ENCODE data around the gene SIMC1.

The SIMC1 gene

GRCh38 chr5:176317534-176318374 is 79.5 kb downstream of the SIMC1 start:
- DNase-seq (ENCODE audit: low read depth in 2 of 2): no peak
- no peak overlapping the region for H3K4me3 ChIP-seq (replicated peaks in 1 of 2; ENCODE audit: low read depth in 2 of 2, low read length in 2 of 2)
- no peak for TF ChIP-seq CTCF (IDR thresholded peaks at IDR 0.05; ENCODE audit: low read depth, low read length)

GRCh38 chr5:176319827-176320554 is 81.8 kb downstream of the SIMC1 start:
- TF ChIP-seq CTCF (IDR thresholded peaks at IDR 0.05; ENCODE audit: low read depth, low read length): no peak
- no peak overlapping the region for H3K4me3 ChIP-seq (replicated peaks in 1 of 2; ENCODE audit: low read depth in 2 of 2, low read length in 2 of 2)
- DNase-seq (ENCODE audit: low read depth in 2 of 2): peak; percentile 11 to 34

- H3K4me3 ChIP-seq (replicated peaks in 1 of 2; ENCODE audit: low read depth in 2 of 2, low read length in 2 of 2): no peak overlapping the region
- TF ChIP-seq CTCF (IDR thresholded peaks at IDR 0.05; ENCODE audit: low read depth, low read length): no peak
- no peak for DNase-seq (ENCODE audit: low read depth in 2 of 2)
These were observed 82.4 kb downstream of the SIMC1 start for GRCh38 chr5:176320577-176320976.

- no peak for DNase-seq (ENCODE audit: low read depth in 2 of 2)
- no peak for TF ChIP-seq CTCF (IDR thresholded peaks at IDR 0.05; ENCODE audit: low read depth, low read length)
These were observed 96.0 kb downstream of the SIMC1 start for GRCh38 chr5:176334031-176334770.

GRCh38 chr5:176337913-176338312 is 99.7 kb downstream of the SIMC1 start:
- no peak for TF ChIP-seq CTCF (IDR thresholded peaks at IDR 0.05; ENCODE audit: low read depth, low read length)

More at GRCh38 chr5:176334031-176334770, 96.0 kb downstream of the SIMC1 start:
- no peak overlapping the region for H3K4me3 ChIP-seq (replicated peaks in 1 of 2; ENCODE audit: low read depth in 2 of 2, low read length in 2 of 2)

GRCh38 chr5:176339304-176339703 is 101.1 kb downstream of the SIMC1 start:
- TF ChIP-seq CTCF (IDR thresholded peaks at IDR 0.05; ENCODE audit: low read depth, low read length): no peak
- H3K4me3 ChIP-seq (replicated peaks in 1 of 2; ENCODE audit: low read depth in 2 of 2, low read length in 2 of 2): no peak overlapping the region
- DNase-seq (ENCODE audit: low read depth in 2 of 2): no peak

More at GRCh38 chr5:176337913-176338312, 99.7 kb downstream of the SIMC1 start:
- H3K4me3 ChIP-seq (replicated peaks in 1 of 2; ENCODE audit: low read depth in 2 of 2, low read length in 2 of 2): no peak overlapping the region
- peak; percentile 12 to 13 for DNase-seq (ENCODE audit: low read depth in 2 of 2)

Measured in cardiac fibroblast (primary cell).